NB4 (cell line): ENCODE data around the gene MTMR10.

ENCODE experiments used
- DNase-seq: peaks from one replicate; pipeline ENCODE4 v3.0.0; 2010; ENCODE audit warnings: low read depth
- H3K4me3 ChIP-seq: one replicate; pipeline ENCODE4 v1.5.1; 2011; ENCODE audit warnings: mild to moderate bottlenecking, low read depth, low read length, moderate library complexity
- CTCF ChIP-seq: IDR thresholded peaks from one replicate; pipeline ENCODE4 v1.5.1; 2012; ENCODE audit warnings: low read depth, low read length
- MAX ChIP-seq: IDR thresholded peaks from 2 replicates; pipeline ENCODE4 v1.6.1; 2011; ENCODE audit warnings: low read depth, low read length
- MYC ChIP-seq: IDR thresholded peaks from 2 replicates; pipeline ENCODE4 v1.6.1; 2011; ENCODE audit warnings: low read depth, low read length
- POLR2A ChIP-seq: IDR thresholded peaks from 2 replicates; pipeline ENCODE4 v1.6.1; 2011; ENCODE audit warnings: mild to moderate bottlenecking; ENCODE audit not compliant: insufficient read length; ENCODE audit errors: extremely low read depth

MTMR10 gene

DNA sequence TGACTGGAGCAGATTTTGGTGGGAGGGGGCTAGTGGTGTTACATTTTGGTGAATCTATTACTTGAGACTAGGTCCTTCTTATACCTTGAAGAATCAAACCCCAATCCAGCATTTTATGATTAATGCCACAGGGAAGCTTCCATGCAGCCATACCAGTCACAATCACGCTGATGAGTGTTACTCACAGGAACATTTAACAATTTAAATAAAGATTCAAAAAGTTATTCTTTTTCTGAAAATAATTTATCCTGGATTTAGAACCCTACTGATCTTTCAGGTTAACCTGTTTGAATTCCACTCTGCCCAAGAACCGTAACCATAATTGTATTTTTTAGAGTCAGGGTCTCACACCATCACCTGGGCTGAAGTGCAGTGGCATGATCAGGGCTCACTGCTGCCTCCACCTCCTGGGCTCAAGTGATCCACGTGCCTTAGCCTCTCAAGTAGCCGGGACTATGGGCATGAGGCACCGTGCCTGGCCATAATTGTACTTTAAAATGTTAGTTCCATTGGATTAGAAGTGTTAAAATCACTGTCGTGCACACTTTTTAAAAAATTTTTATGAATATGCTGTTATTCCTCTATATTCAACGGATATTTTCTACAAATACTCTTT, 929 bp upstream of the MTMR10 start:
- TF ChIP-seq MAX (no peak), MYC (no peak), CTCF (no peak), POLR2A (no peak)
- DNase-seq = peak; percentile 17
- H3K4me3 ChIP-seq = peak overlapping the region; percentile 65

DNA sequence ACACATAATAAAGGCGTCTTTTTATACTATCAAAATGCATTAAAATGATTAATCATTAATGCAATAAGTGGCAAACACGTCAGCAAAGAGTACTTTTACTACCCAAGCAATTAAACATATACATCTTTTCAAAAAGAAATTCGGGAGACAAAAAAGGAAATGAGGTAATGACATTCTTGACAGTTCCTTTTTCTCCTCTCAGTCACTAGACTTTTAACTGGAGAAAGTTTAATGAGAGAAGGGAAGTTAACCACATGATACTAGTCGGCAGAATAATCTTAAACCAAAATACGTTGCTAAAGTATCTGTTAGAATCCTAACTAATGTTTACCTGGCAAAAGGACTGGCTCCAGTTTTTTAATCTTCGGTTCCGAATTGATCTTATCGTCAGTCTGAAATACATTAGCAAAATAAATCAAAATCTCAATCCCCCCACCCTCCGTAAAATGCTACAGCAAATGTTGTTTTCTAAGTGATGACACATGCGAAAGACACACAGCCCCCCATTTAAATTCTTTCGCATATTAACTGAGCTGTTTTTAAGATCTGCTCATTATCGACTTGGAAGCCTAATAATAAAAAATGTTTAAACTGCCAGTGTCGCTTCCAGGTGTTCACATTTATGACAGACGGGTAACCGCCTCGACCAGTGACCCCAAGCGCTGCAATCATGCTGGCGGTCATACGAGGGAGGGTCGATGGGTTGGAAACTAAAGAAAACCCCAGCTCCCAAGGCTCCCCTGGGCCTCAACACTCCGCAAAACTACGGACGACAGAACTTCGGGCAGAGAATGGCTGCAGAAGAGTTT, 778 bp downstream of the MTMR10 start:
- TF ChIP-seq MAX = peak; percentile 40; the same call in 1 of the 2 replicates
- no peak for TF ChIP-seq CTCF
- TF ChIP-seq POLR2A = no peak
- no peak for TF ChIP-seq MYC
- DNase-seq = peak; percentile 61
- H3K4me3 ChIP-seq = peak overlapping the region; percentile 70

- DNase-seq = peak; percentile 22
- H3K4me3 ChIP-seq = peak overlapping the region; percentile 70
- TF ChIP-seq CTCF = no peak
- no peak for TF ChIP-seq MAX
- no peak for TF ChIP-seq POLR2A
- TF ChIP-seq MYC = no peak
Measured at GRCh38 chr15:30990036-30990435, 1.4 kb downstream of the MTMR10 start.

DNA sequence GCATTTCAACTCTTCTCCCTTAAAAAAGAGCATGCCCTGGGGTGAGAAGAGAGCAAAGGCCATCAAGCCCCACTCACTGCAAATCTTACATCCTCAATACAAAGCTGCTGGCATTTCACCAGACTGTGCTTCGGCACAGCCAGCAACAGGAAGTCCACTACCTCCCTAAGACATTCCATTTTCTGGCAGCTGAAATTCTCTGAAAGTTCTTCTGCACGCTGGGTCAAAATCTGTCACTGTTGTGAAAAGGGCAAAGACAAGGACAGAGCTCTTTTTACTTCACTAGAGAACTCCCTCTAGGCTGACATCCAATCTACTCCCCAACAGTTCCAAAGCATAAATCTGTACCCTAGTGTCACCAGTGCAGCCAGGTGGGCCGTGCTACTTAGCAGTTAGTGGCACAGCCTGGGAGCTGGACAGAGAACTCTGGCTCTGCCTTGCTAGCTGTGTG, 6.3 kb downstream of the MTMR10 start:
- TF ChIP-seq MYC (no peak), MAX (no peak), POLR2A (no peak), CTCF (no peak)
- H3K4me3 ChIP-seq = no peak overlapping the region
- DNase-seq = no peak

DNA sequence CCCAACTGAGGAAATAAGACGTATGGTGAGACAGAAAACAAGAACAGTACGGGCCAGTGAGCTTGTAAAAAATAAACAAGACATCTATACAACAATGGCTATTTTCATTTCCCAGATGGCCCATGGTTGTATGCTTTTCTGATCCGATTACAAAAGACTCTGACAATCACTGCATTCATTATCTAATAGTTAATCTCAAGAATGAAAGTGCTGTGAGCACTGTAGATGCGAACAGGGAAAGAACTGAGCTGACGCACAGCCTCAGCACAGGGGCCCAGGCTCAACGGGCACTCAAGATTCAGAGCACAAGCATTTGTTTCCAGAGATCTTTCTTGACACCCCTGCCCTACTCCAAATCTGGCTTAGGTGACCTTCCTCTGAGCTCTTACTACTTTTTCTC, 6.9 kb downstream of the MTMR10 start:
- no peak for TF ChIP-seq MAX
- TF ChIP-seq CTCF = no peak
- TF ChIP-seq POLR2A = no peak
- TF ChIP-seq MYC = no peak
- H3K4me3 ChIP-seq = no peak overlapping the region
- DNase-seq = no peak
